K562 (cell line): ENCODE results near the gene SLC25A45. TPM values are rescaled to one million over a fixed set of nuclear protein-coding genes. Genes with fewer than 3 reads are reported as not detected.
A peak's percentile ranks its signal among the peaks of the same experiment; 100 is the strongest.

Experiments used
- BRCA1 ChIP-seq, 2 experiments: fragments of 450-650 bp in 1 of 2; sonication (generic) in 1 of 2; formaldehyde crosslinking in 1 of 2; IDR thresholded peaks; 2 replicates each; pipeline versions ENCODE4 v1.5.0 to v1.6.1; 2017 to 2020; ENCODE audit warnings: mild to moderate bottlenecking in 1 of 2, missing genetic modification reagents in 1 of 2
- DDX20 ChIP-seq: fragments of 450-650 bp; IDR thresholded peaks from 2 replicates; pipeline ENCODE4 v1.6.1; 2016; ENCODE audit warnings: missing genetic modification characterization, low read depth, mild to moderate bottlenecking, missing compliant biosample characterization, moderate library complexity
- EWSR1 ChIP-seq: fragments of 450-650 bp; IDR thresholded peaks from 2 replicates; pipeline ENCODE4 v1.6.1; 2018; ENCODE audit warnings: borderline replicate concordance, mild to moderate bottlenecking, low read depth, moderate library complexity; ENCODE audit not compliant: partially characterized antibody
- KAT7 ChIP-seq: sonication (generic); formaldehyde crosslinking; IDR thresholded peaks from 2 replicates; pipeline ENCODE4 v1.8.0; 2022; ENCODE audit warnings: missing genetic modification reagents, mild to moderate bottlenecking, borderline replicate concordance
- KDM5B ChIP-seq: fragments of 200-600 bp; sonication (generic); IDR thresholded peaks from 2 replicates; pipeline ENCODE4 v1.6.1; 2012; ENCODE audit warnings: low read depth, mild to moderate bottlenecking, moderate library complexity, low read length, control low read depth, inconsistent platforms; ENCODE audit not compliant: insufficient replicate concordance
- KLF16 ChIP-seq: IDR thresholded peaks from 2 replicates; pipeline ENCODE4 v1.6.1; 2016; ENCODE audit warnings: antibody characterized with exemption
- MXD1 ChIP-seq: fragments of 250-450 bp; sonication (Bioruptor Pico); IDR thresholded peaks from 2 replicates; pipeline ENCODE4 v1.8.0; 2021; ENCODE audit warnings: borderline replicate concordance, mild to moderate bottlenecking, moderate library complexity; ENCODE audit not compliant: poor library complexity, severe bottlenecking
- NFRKB ChIP-seq: fragments of 450-650 bp; IDR thresholded peaks from 2 replicates; pipeline ENCODE4 v1.6.1; 2016; ENCODE audit warnings: low read depth
- RAD21 ChIP-seq, 2 experiments: fragments of 250-450 bp in 1 of 2; fragments of 450-650 bp in 1 of 2; sonication (Bioruptor Pico) in 1 of 2; formaldehyde crosslinking in 1 of 2; IDR thresholded peaks in 1 of 2; conservative IDR thresholded peaks in 1 of 2; 2 replicates each; pipeline versions ENCODE4 v1.4.0 to v1.8.0; 2020 to 2022; ENCODE audit warnings: mild to moderate bottlenecking in 2 of 2, moderate library complexity in 1 of 2
- RBFOX2 ChIP-seq: fragments of 200-400 bp; formaldehyde crosslinking; IDR thresholded peaks from 2 replicates; pipeline ENCODE4 v1.6.1; 2017; ENCODE audit warnings: low read depth, mild to moderate bottlenecking, low read length, moderate library complexity
- ZNF197 ChIP-seq: fragments of 200-800 bp; sonication (Bioruptor generic); IDR thresholded peaks from 2 replicates; pipeline ENCODE4 v1.6.1; 2016; ENCODE audit warnings: low read depth, missing genetic modification characterization, missing compliant biosample characterization
- ZNF449 ChIP-seq: fragments of 250-450 bp; sonication (Bioruptor Pico); IDR thresholded peaks from 2 replicates; pipeline ENCODE4 v1.8.0; 2022; ENCODE audit warnings: moderate library complexity, mild to moderate bottlenecking, inconsistent platforms
- polyA plus RNA-seq, 8 experiments: library from polyadenylated mRNA; depleted of rRNA in 4 of 8; stranded (reverse) in 5 of 8; unstranded in 3 of 8; fragments of >200 nt; fragmentation: Nextera tagmentation in 2 of 8; fragmentation: Illumina TruSeq in 1 of 8; extraction: Ambion mirVana in 2 of 8; extraction: Trizol in 1 of 8; gene quantifications; 2 replicates each; pipeline versions ENCODE4 v1.2.1 to v1.2.3, GENCODE V29; 2011 to 2014; ENCODE audit warnings: inconsistent platforms in 1 of 8, missing spikeins in 1 of 8
- total RNA-seq, 7 experiments: library from RNA; depleted of rRNA in 6 of 7; stranded (reverse); fragments of >200 nt in 6 of 7; fragmentation: Illumina TruSeq in 2 of 7; extraction: Trizol in 2 of 7; gene quantifications; 2 replicates each; pipeline versions ENCODE4 v1.2.1 to v1.2.3, GENCODE V29; 2011 to 2021; ENCODE audit warnings: low replicate concordance in 1 of 7
- TF ChIP-seq, protein P1 (sequence below): fragments of 250-450 bp; sonication (Bioruptor Pico); IDR thresholded peaks from 2 replicates; pipeline ENCODE4 v1.9.0; 2021; ENCODE audit warnings: mild to moderate bottlenecking, inconsistent platforms
- TF ChIP-seq, protein P2 (sequence below), 2 experiments: fragments of 450-650 bp; IDR thresholded peaks; 2 replicates each; pipeline ENCODE4 v1.6.1; 2018; ENCODE audit warnings: mild to moderate bottlenecking in 2 of 2, low read depth in 1 of 2; ENCODE audit not compliant: partially characterized antibody in 2 of 2
- TF ChIP-seq, protein P3 (sequence below): fragments of 450-650 bp; formaldehyde crosslinking; IDR thresholded peaks from 2 replicates; pipeline ENCODE4 v1.4.0; 2022; ENCODE audit warnings: missing genetic modification characterization
- TF ChIP-seq, protein P4 (sequence below): sonication (generic); formaldehyde crosslinking; IDR thresholded peaks from 2 replicates; pipeline ENCODE4 v1.8.1; 2023; ENCODE audit warnings: mild to moderate bottlenecking, missing genetic modification reagents

SLC25A45 gene
- total and polyA plus RNA-seq, 9 of the 15 experiments (the other 6 are each of a cell fraction or from before 2014, with no cell fraction given), result 0.15 to 2.3 (median 0.68) TPM

DNA sequence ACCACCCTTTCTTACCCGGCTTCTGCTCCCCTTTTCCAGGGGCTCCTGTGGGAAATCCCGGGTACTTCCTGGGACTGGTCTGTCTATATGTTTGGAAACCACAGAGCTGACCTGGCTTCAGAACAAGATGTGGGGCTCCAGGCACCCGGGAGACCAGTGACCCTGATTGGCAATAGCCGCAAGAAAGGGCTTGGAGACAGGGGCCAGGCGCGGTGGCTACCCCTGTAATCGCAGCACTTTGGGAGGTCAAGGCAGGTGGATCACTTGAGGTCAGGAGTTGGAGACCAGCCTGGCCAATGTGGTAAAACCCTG lies 37.0 kb upstream of the SLC25A45 start (continued):
- TF ChIP-seq, protein P1, sequence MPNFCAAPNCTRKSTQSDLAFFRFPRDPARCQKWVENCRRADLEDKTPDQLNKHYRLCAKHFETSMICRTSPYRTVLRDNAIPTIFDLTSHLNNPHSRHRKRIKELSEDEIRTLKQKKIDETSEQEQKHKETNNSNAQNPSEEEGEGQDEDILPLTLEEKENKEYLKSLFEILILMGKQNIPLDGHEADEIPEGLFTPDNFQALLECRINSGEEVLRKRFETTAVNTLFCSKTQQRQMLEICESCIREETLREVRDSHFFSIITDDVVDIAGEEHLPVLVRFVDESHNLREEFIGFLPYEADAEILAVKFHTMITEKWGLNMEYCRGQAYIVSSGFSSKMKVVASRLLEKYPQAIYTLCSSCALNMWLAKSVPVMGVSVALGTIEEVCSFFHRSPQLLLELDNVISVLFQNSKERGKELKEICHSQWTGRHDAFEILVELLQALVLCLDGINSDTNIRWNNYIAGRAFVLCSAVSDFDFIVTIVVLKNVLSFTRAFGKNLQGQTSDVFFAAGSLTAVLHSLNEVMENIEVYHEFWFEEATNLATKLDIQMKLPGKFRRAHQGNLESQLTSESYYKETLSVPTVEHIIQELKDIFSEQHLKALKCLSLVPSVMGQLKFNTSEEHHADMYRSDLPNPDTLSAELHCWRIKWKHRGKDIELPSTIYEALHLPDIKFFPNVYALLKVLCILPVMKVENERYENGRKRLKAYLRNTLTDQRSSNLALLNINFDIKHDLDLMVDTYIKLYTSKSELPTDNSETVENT (CRISPR knock-in tag), result no peak
- TF ChIP-seq, protein P2, sequence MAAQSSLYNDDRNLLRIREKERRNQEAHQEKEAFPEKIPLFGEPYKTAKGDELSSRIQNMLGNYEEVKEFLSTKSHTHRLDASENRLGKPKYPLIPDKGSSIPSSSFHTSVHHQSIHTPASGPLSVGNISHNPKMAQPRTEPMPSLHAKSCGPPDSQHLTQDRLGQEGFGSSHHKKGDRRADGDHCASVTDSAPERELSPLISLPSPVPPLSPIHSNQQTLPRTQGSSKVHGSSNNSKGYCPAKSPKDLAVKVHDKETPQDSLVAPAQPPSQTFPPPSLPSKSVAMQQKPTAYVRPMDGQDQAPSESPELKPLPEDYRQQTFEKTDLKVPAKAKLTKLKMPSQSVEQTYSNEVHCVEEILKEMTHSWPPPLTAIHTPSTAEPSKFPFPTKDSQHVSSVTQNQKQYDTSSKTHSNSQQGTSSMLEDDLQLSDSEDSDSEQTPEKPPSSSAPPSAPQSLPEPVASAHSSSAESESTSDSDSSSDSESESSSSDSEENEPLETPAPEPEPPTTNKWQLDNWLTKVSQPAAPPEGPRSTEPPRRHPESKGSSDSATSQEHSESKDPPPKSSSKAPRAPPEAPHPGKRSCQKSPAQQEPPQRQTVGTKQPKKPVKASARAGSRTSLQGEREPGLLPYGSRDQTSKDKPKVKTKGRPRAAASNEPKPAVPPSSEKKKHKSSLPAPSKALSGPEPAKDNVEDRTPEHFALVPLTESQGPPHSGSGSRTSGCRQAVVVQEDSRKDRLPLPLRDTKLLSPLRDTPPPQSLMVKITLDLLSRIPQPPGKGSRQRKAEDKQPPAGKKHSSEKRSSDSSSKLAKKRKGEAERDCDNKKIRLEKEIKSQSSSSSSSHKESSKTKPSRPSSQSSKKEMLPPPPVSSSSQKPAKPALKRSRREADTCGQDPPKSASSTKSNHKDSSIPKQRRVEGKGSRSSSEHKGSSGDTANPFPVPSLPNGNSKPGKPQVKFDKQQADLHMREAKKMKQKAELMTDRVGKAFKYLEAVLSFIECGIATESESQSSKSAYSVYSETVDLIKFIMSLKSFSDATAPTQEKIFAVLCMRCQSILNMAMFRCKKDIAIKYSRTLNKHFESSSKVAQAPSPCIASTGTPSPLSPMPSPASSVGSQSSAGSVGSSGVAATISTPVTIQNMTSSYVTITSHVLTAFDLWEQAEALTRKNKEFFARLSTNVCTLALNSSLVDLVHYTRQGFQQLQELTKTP (IDR thresholded peaks at IDR 0.05; ENCODE audit: low read depth in 1 of 2, partially characterized antibody in 2 of 2), result no peak
- peak; percentile 95; the same call in 1 of the 2 replicates for TF ChIP-seq NFRKB
- TF ChIP-seq, protein P3, sequence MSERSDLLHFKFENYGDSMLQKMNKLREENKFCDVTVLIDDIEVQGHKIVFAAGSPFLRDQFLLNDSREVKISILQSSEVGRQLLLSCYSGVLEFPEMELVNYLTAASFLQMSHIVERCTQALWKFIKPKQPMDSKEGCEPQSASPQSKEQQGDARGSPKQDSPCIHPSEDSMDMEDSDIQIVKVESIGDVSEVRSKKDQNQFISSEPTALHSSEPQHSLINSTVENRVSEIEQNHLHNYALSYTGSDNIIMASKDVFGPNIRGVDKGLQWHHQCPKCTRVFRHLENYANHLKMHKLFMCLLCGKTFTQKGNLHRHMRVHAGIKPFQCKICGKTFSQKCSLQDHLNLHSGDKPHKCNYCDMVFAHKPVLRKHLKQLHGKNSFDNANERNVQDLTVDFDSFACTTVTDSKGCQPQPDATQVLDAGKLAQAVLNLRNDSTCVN (CRISPR knock-in tag), result no peak
- no peak for TF ChIP-seq EWSR1
- TF ChIP-seq, protein P4, sequence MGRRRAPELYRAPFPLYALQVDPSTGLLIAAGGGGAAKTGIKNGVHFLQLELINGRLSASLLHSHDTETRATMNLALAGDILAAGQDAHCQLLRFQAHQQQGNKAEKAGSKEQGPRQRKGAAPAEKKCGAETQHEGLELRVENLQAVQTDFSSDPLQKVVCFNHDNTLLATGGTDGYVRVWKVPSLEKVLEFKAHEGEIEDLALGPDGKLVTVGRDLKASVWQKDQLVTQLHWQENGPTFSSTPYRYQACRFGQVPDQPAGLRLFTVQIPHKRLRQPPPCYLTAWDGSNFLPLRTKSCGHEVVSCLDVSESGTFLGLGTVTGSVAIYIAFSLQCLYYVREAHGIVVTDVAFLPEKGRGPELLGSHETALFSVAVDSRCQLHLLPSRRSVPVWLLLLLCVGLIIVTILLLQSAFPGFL (CRISPR knock-in tag), result no peak
- peak; percentile 2; the same call in 1 of the 2 replicates for TF ChIP-seq RBFOX2
- TF ChIP-seq KLF16, result no peak
- peak; percentile 27 for TF ChIP-seq KDM5B
- TF ChIP-seq BRCA1 (IDR thresholded peaks at IDR 0.05), result no peak
- TF ChIP-seq BRCA1 (CRISPR knock-in tag; IDR thresholded peaks at IDR 0.05), result no peak
- TF ChIP-seq KAT7 (CRISPR knock-in tag), result 0 out of 2 replicates have a peak, but pooled peaks have one; percentile 68
- no peak for TF ChIP-seq MXD1
- no peak for TF ChIP-seq ZNF449 (CRISPR knock-in tag)
- no peak for TF ChIP-seq RAD21 (CRISPR knock-in tag; conservative IDR thresholded peaks at IDR 0.05 in 1 of 2, IDR thresholded peaks at IDR 0.05 in 1 of 2)
- TF ChIP-seq DDX20, result 0 out of 2 replicates have a peak, but pooled peaks have one; percentile 33
- TF ChIP-seq ZNF197 (CRISPR knock-in tag), result no peak
